HepG2 (cell line): ENCODE measurements around the gene MBD3. TPM values are rescaled to one million over a fixed set of nuclear protein-coding genes. Genes with fewer than 3 reads are reported as not detected.

Experiments
- CENPT ChIP-seq: sonication (generic); formaldehyde crosslinking; IDR thresholded peaks from 2 replicates; pipeline ENCODE4 v1.8.0; 2022; ENCODE audit warnings: low read depth, mild to moderate bottlenecking, moderate library complexity, missing genetic modification reagents
- IKZF4 ChIP-seq: sonication (generic); formaldehyde crosslinking; IDR thresholded peaks from 2 replicates; pipeline ENCODE4 v1.5.1; 2020; ENCODE audit warnings: borderline replicate concordance, mild to moderate bottlenecking, low read depth, missing genetic modification reagents; ENCODE audit errors: not compliant biosample characterization
- RELA ChIP-seq: sonication (generic); formaldehyde crosslinking; IDR thresholded peaks from 2 replicates; pipeline ENCODE4 v1.4.0; 2020; ENCODE audit warnings: missing genetic modification reagents
- SOX13 ChIP-seq, 3 experiments: fragments of 450-650 bp in 1 of 3; sonication (generic) in 1 of 3; formaldehyde crosslinking in 1 of 3; IDR thresholded peaks in 2 of 3; conservative IDR thresholded peaks in 1 of 3; 2 replicates each; pipeline versions ENCODE4 v1.5.0 to v1.6.1; 2016 to 2020; ENCODE audit warnings: antibody characterized with exemption in 1 of 3, mild to moderate bottlenecking in 1 of 3, missing compliant biosample characterization in 1 of 3, missing genetic modification reagents in 1 of 3, moderate library complexity in 1 of 3
- SP140L ChIP-seq: sonication (generic); formaldehyde crosslinking; IDR thresholded peaks from 2 replicates; pipeline ENCODE4 v1.4.0; 2020; ENCODE audit warnings: missing genetic modification reagents, borderline replicate concordance
- STAT5B ChIP-seq: sonication (generic); formaldehyde crosslinking; IDR thresholded peaks from 2 replicates; pipeline ENCODE4 v1.4.0; 2020; ENCODE audit warnings: missing genetic modification reagents
- ZNF343 ChIP-seq: sonication (generic); formaldehyde crosslinking; IDR thresholded peaks from 2 replicates; pipeline ENCODE4 v1.4.0; 2020; ENCODE audit warnings: mild to moderate bottlenecking, missing genetic modification reagents
- polyA plus RNA-seq, 8 experiments: library from polyadenylated mRNA; depleted of rRNA in 3 of 8; stranded (reverse) in 7 of 8; unstranded in 1 of 8; fragments of >200 nt; fragmentation: Illumina TruSeq in 4 of 8; extraction: Trizol in 4 of 8; gene quantifications; 2 replicates each; pipeline versions ENCODE4 v1.2.1 to v1.2.3, GENCODE V29; 2011 to 2016; ENCODE audit warnings: low read depth in 4 of 8, missing spikeins in 1 of 8, mixed read lengths in 1 of 8; ENCODE audit not compliant: insufficient read depth in 1 of 8
- total RNA-seq, 5 experiments: library from RNA; depleted of rRNA; stranded (reverse); fragments of >200 nt; fragmentation: Illumina TruSeq; extraction: Trizol; gene quantifications; 2 replicates each; pipeline ENCODE4 v1.2.3, GENCODE V29; 2016; ENCODE audit warnings: low read depth in 1 of 5
- TF ChIP-seq, protein P1 (sequence below): sonication (generic); formaldehyde crosslinking; IDR thresholded peaks from 2 replicates; pipeline ENCODE4 v1.4.0; 2020; ENCODE audit warnings: missing genetic modification reagents
- TF ChIP-seq, protein P2 (sequence below): IDR thresholded peaks from 2 replicates; pipeline ENCODE4 v1.6.1; 2012; ENCODE audit warnings: low read length, improper control_type of control experiment
- TF ChIP-seq, protein P3 (sequence below): sonication (generic); formaldehyde crosslinking; IDR thresholded peaks from 2 replicates; pipeline ENCODE4 v1.5.0; 2020; ENCODE audit warnings: mild to moderate bottlenecking, missing genetic modification reagents, borderline replicate concordance
- TF ChIP-seq, protein P4 (sequence below): sonication (generic); formaldehyde crosslinking; IDR thresholded peaks from 2 replicates; pipeline ENCODE4 v1.4.0; 2020; ENCODE audit warnings: missing genetic modification reagents, borderline replicate concordance

Gene MBD3
- total and polyA plus RNA-seq, 2 of the 13 experiments (the other 11 are each of a cell fraction or from before 2014, with no cell fraction given) = 21.2 to 76.9 TPM

DNA sequence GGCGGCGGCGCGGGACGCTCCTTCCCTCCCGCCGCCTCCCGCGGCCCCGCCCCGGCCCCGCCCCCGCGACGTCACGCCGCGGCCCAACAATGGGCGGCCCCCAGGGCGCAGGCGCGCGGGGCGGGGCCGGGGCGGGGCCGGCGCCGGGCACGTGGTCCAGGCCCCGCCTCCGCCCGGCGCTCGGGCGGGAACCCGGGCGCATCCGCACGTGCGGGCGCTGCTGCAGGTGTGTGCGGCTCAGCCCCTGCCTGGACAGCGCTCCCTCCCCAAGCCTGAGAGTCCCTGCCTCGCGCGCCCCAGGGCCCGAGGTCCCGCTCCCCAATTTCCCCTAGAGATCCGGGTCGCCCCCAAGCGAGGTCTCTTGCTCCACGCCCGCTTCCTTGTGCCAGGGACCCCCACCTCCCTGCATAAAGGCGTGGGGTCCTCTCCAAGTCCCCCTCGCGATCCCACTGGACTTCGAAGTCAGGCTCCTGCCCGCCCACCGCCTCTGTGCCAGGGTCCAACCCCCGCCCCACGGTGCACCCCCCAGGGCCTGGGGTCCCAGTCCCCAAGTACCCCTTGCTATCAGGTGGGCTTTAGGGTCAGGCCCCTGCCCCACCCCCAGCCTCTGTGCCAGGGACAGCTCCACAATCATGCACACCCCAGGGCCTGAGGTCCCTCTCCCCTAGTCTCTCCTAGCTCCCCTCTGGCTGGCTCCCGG, 24.2 kb downstream of the MBD3 start, which contains the start of gene MEX3D (continued):
- TF ChIP-seq, protein P1, sequence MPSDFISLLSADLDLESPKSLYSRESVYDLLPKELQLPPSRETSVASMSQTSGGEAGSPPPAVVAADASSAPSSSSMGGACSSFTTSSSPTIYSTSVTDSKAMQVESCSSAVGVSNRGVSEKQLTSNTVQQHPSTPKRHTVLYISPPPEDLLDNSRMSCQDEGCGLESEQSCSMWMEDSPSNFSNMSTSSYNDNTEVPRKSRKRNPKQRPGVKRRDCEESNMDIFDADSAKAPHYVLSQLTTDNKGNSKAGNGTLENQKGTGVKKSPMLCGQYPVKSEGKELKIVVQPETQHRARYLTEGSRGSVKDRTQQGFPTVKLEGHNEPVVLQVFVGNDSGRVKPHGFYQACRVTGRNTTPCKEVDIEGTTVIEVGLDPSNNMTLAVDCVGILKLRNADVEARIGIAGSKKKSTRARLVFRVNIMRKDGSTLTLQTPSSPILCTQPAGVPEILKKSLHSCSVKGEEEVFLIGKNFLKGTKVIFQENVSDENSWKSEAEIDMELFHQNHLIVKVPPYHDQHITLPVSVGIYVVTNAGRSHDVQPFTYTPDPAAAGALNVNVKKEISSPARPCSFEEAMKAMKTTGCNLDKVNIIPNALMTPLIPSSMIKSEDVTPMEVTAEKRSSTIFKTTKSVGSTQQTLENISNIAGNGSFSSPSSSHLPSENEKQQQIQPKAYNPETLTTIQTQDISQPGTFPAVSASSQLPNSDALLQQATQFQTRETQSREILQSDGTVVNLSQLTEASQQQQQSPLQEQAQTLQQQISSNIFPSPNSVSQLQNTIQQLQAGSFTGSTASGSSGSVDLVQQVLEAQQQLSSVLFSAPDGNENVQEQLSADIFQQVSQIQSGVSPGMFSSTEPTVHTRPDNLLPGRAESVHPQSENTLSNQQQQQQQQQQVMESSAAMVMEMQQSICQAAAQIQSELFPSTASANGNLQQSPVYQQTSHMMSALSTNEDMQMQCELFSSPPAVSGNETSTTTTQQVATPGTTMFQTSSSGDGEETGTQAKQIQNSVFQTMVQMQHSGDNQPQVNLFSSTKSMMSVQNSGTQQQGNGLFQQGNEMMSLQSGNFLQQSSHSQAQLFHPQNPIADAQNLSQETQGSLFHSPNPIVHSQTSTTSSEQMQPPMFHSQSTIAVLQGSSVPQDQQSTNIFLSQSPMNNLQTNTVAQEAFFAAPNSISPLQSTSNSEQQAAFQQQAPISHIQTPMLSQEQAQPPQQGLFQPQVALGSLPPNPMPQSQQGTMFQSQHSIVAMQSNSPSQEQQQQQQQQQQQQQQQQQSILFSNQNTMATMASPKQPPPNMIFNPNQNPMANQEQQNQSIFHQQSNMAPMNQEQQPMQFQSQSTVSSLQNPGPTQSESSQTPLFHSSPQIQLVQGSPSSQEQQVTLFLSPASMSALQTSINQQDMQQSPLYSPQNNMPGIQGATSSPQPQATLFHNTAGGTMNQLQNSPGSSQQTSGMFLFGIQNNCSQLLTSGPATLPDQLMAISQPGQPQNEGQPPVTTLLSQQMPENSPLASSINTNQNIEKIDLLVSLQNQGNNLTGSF (CRISPR knock-in tag) = peak; percentile 89
- no peak for TF ChIP-seq RELA (CRISPR knock-in tag)
- TF ChIP-seq CENPT (CRISPR knock-in tag) = peak; percentile 95
- TF ChIP-seq IKZF4 (CRISPR knock-in tag) = no peak
- TF ChIP-seq, protein P2, sequence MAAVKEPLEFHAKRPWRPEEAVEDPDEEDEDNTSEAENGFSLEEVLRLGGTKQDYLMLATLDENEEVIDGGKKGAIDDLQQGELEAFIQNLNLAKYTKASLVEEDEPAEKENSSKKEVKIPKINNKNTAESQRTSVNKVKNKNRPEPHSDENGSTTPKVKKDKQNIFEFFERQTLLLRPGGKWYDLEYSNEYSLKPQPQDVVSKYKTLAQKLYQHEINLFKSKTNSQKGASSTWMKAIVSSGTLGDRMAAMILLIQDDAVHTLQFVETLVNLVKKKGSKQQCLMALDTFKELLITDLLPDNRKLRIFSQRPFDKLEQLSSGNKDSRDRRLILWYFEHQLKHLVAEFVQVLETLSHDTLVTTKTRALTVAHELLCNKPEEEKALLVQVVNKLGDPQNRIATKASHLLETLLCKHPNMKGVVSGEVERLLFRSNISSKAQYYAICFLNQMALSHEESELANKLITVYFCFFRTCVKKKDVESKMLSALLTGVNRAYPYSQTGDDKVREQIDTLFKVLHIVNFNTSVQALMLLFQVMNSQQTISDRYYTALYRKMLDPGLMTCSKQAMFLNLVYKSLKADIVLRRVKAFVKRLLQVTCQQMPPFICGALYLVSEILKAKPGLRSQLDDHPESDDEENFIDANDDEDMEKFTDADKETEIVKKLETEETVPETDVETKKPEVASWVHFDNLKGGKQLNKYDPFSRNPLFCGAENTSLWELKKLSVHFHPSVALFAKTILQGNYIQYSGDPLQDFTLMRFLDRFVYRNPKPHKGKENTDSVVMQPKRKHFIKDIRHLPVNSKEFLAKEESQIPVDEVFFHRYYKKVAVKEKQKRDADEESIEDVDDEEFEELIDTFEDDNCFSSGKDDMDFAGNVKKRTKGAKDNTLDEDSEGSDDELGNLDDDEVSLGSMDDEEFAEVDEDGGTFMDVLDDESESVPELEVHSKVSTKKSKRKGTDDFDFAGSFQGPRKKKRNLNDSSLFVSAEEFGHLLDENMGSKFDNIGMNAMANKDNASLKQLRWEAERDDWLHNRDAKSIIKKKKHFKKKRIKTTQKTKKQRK = no peak
- TF ChIP-seq, protein P3, sequence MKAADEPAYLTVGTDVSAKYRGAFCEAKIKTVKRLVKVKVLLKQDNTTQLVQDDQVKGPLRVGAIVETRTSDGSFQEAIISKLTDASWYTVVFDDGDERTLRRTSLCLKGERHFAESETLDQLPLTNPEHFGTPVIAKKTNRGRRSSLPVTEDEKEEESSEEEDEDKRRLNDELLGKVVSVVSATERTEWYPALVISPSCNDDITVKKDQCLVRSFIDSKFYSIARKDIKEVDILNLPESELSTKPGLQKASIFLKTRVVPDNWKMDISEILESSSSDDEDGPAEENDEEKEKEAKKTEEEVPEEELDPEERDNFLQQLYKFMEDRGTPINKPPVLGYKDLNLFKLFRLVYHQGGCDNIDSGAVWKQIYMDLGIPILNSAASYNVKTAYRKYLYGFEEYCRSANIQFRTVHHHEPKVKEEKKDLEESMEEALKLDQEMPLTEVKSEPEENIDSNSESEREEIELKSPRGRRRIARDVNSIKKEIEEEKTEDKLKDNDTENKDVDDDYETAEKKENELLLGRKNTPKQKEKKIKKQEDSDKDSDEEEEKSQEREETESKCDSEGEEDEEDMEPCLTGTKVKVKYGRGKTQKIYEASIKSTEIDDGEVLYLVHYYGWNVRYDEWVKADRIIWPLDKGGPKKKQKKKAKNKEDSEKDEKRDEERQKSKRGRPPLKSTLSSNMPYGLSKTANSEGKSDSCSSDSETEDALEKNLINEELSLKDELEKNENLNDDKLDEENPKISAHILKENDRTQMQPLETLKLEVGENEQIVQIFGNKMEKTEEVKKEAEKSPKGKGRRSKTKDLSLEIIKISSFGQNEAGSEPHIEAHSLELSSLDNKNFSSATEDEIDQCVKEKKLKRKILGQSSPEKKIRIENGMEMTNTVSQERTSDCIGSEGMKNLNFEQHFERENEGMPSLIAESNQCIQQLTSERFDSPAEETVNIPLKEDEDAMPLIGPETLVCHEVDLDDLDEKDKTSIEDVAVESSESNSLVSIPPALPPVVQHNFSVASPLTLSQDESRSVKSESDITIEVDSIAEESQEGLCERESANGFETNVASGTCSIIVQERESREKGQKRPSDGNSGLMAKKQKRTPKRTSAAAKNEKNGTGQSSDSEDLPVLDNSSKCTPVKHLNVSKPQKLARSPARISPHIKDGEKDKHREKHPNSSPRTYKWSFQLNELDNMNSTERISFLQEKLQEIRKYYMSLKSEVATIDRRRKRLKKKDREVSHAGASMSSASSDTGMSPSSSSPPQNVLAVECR = peak; percentile 63; the same call in 1 of the 2 replicates
- TF ChIP-seq SP140L (CRISPR knock-in tag) = no peak
- TF ChIP-seq, protein P4, sequence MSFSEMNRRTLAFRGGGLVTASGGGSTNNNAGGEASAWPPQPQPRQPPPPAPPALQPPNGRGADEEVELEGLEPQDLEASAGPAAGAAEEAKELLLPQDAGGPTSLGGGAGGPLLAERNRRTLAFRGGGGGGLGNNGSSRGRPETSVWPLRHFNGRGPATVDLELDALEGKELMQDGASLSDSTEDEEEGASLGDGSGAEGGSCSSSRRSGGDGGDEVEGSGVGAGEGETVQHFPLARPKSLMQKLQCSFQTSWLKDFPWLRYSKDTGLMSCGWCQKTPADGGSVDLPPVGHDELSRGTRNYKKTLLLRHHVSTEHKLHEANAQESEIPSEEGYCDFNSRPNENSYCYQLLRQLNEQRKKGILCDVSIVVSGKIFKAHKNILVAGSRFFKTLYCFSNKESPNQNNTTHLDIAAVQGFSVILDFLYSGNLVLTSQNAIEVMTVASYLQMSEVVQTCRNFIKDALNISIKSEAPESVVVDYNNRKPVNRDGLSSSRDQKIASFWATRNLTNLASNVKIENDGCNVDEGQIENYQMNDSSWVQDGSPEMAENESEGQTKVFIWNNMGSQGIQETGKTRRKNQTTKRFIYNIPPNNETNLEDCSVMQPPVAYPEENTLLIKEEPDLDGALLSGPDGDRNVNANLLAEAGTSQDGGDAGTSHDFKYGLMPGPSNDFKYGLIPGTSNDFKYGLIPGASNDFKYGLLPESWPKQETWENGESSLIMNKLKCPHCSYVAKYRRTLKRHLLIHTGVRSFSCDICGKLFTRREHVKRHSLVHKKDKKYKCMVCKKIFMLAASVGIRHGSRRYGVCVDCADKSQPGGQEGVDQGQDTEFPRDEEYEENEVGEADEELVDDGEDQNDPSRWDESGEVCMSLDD = no peak
- TF ChIP-seq STAT5B = 0 out of 2 replicates have a peak, but pooled peaks have one; percentile 46
- peak; percentile 78; the same call in 1 of the 2 replicates for TF ChIP-seq ZNF343 (CRISPR knock-in tag)
- TF ChIP-seq SOX13 (IDR thresholded peaks at IDR 0.05) = no peak
- 0 out of 4 replicates have a peak, but pooled peaks of 1 of the 2 experiments have one; percentile 13 for TF ChIP-seq SOX13 (CRISPR knock-in tag; conservative IDR thresholded peaks at IDR 0.05 in 1 of 2, IDR thresholded peaks at IDR 0.05 in 1 of 2)
